HEK293 (cell line): ENCODE results near the gene EPAS1.

Source experiments
- ZBTB49 ChIP-seq: fragments of 450-650 bp; formaldehyde crosslinking; IDR thresholded peaks from 2 replicates; pipeline ENCODE4 v1.5.1; 2016; ENCODE audit warnings: missing biosample characterization, missing genetic modification characterization, low read depth
- ZNF274 ChIP-seq, 2 experiments: fragments of 200-500 bp in 1 of 2; fragments of 450-650 bp in 1 of 2; sonication (Bioruptor generic) in 1 of 2; formaldehyde crosslinking in 1 of 2; IDR thresholded peaks; 2 replicates each; pipeline versions ENCODE4 v1.5.1 to v1.6.1; 2014 to 2016; ENCODE audit warnings: borderline replicate concordance in 1 of 2, inconsistent platforms in 1 of 2, low read length in 1 of 2, missing biosample characterization in 1 of 2, missing genetic modification characterization in 1 of 2
- ZNF513 ChIP-seq: fragments of 450-650 bp; IDR thresholded peaks from 2 replicates; pipeline ENCODE4 v1.5.1; 2018; ENCODE audit warnings: missing biosample characterization, missing genetic modification characterization
- ZSCAN30 ChIP-seq: fragments of 450-650 bp; IDR thresholded peaks from 2 replicates; pipeline ENCODE4 v1.5.1; 2018; ENCODE audit warnings: missing biosample characterization, mild to moderate bottlenecking, missing genetic modification characterization, moderate library complexity

GRCh38 chr2:46388881-46389280 is 91.7 kb downstream of the EPAS1 start:
- no peak for TF ChIP-seq ZBTB49 (tag by site-specific recombination)
- no peak for TF ChIP-seq ZNF274 (IDR thresholded peaks at IDR 0.05; ENCODE audit: low read length)
- no peak for TF ChIP-seq ZNF274 (tag by site-specific recombination; IDR thresholded peaks at IDR 0.05; ENCODE audit: borderline replicate concordance)
- no peak for TF ChIP-seq ZNF513
- no peak for TF ChIP-seq ZSCAN30 (tag by site-specific recombination)
